K562 (cell line): ENCODE results near the gene NSMF. TPM values are rescaled to one million over a fixed set of nuclear protein-coding genes. Genes with fewer than 3 reads are reported as not detected.
A peak's percentile ranks its signal among the peaks of the same experiment; 100 is the strongest.

Source experiments
- BCOR ChIP-seq: fragments of 450-650 bp; IDR thresholded peaks from 2 replicates; pipeline ENCODE4 v1.6.1; 2016
- BMI1 ChIP-seq: fragments of 150-350 bp; IDR thresholded peaks from 2 replicates; pipeline ENCODE4 v1.6.1; 2014; ENCODE audit warnings: low read length
- CREB1 ChIP-seq, 2 experiments: sonication (generic) in 1 of 2; formaldehyde crosslinking in 1 of 2; IDR thresholded peaks; 2 replicates each; pipeline versions ENCODE4 v1.6.1 to v1.8.0; 2012 to 2022; ENCODE audit warnings: inconsistent platforms in 1 of 2, mild to moderate bottlenecking in 1 of 2, missing genetic modification reagents in 1 of 2, moderate library complexity in 1 of 2
- ETV6 ChIP-seq, 3 experiments: fragments of 150-350 bp in 1 of 3; sonication (generic) in 1 of 3; formaldehyde crosslinking in 1 of 3; IDR thresholded peaks; 2 replicates each; pipeline versions ENCODE4 v1.6.1 to v1.8.0; 2014 to 2022; ENCODE audit warnings: borderline replicate concordance in 2 of 3, low read depth in 2 of 3, antibody characterized with exemption in 1 of 3, low read length in 1 of 3, mild to moderate bottlenecking in 1 of 3, missing genetic modification reagents in 1 of 3
- HEY1 ChIP-seq: fragments of 250-450 bp; sonication (Bioruptor Pico); IDR thresholded peaks from 2 replicates; pipeline ENCODE4 v1.5.0; 2020; ENCODE audit warnings: mild to moderate bottlenecking, moderate library complexity, borderline replicate concordance
- PCBP1 ChIP-seq: fragments of 200-400 bp; formaldehyde crosslinking; IDR thresholded peaks from 2 replicates; pipeline ENCODE4 v1.6.1; 2018; ENCODE audit warnings: mild to moderate bottlenecking, low read depth, low read length; ENCODE audit not compliant: poor library complexity, severe bottlenecking
- PTRF ChIP-seq: fragments of 450-650 bp; IDR thresholded peaks from 2 replicates; pipeline ENCODE4 v1.6.1; 2016; ENCODE audit warnings: mild to moderate bottlenecking, missing genetic modification characterization, missing compliant biosample characterization
- RAD51 ChIP-seq: fragments of 450-650 bp; IDR thresholded peaks from 2 replicates; pipeline ENCODE4 v1.7.1; 2016; ENCODE audit warnings: low read depth, mild to moderate bottlenecking, borderline replicate concordance
- SIN3B ChIP-seq: fragments of 450-650 bp; IDR thresholded peaks from 2 replicates; pipeline ENCODE4 v1.6.1; 2017; ENCODE audit warnings: low read depth, mild to moderate bottlenecking, moderate library complexity
- TBP ChIP-seq: optimal IDR thresholded peaks from 2 replicates; pipeline ENCODE3; 2011; ENCODE audit warnings: low read depth, low read length, improper control_type of control experiment
- TCFL5 ChIP-seq: fragments of 250-450 bp; sonication (Bioruptor Pico); conservative IDR thresholded peaks from 2 replicates; pipeline ENCODE4 v1.6.1; 2021; ENCODE audit warnings: mild to moderate bottlenecking, moderate library complexity, matching md5 sums
- ZC3H4 ChIP-seq: sonication (generic); formaldehyde crosslinking; IDR thresholded peaks from 2 replicates; pipeline ENCODE4 v1.9.0; 2021; ENCODE audit warnings: missing genetic modification reagents, borderline replicate concordance
- ZNF408 ChIP-seq: fragments of 250-450 bp; sonication (Bioruptor Pico); IDR thresholded peaks from 2 replicates; pipeline ENCODE4 v1.4.0; 2020; ENCODE audit warnings: low read depth, mild to moderate bottlenecking, moderate library complexity
- polyA plus RNA-seq, 8 experiments: library from polyadenylated mRNA; depleted of rRNA in 4 of 8; stranded (reverse) in 5 of 8; unstranded in 3 of 8; fragments of >200 nt; fragmentation: Nextera tagmentation in 2 of 8; fragmentation: Illumina TruSeq in 1 of 8; extraction: Ambion mirVana in 2 of 8; extraction: Trizol in 1 of 8; gene quantifications; 2 replicates each; pipeline versions ENCODE4 v1.2.1 to v1.2.3, GENCODE V29; 2011 to 2014; ENCODE audit warnings: inconsistent platforms in 1 of 8, missing spikeins in 1 of 8
- total RNA-seq, 7 experiments: library from RNA; depleted of rRNA in 6 of 7; stranded (reverse); fragments of >200 nt in 6 of 7; fragmentation: Illumina TruSeq in 2 of 7; extraction: Trizol in 2 of 7; gene quantifications; 2 replicates each; pipeline versions ENCODE4 v1.2.1 to v1.2.3, GENCODE V29; 2011 to 2021; ENCODE audit warnings: low replicate concordance in 1 of 7
- TF ChIP-seq, protein P1 (sequence below): fragments of 200-800 bp; sonication (Bioruptor generic); IDR thresholded peaks from 2 replicates; pipeline ENCODE4 v1.6.1; 2017; ENCODE audit warnings: missing genetic modification characterization, missing compliant biosample characterization
- TF ChIP-seq, protein P2 (sequence below): fragments of 450-650 bp; formaldehyde crosslinking; IDR thresholded peaks from 2 replicates; pipeline ENCODE4 v1.4.0; 2020; ENCODE audit warnings: mild to moderate bottlenecking, moderate library complexity
- TF ChIP-seq, protein P3 (sequence below): fragments of 250-450 bp; sonication (Bioruptor Pico); IDR thresholded peaks from 2 replicates; pipeline ENCODE4 v1.8.0; 2022; ENCODE audit warnings: inconsistent platforms
- TF ChIP-seq, protein P4 (sequence below), 2 experiments: fragments of 450-650 bp in 1 of 2; sonication (generic) in 1 of 2; formaldehyde crosslinking in 1 of 2; IDR thresholded peaks in 1 of 2; conservative IDR thresholded peaks in 1 of 2; 2 replicates each; pipeline versions ENCODE4 v1.6.1 to v1.8.1; 2016 to 2023; ENCODE audit warnings: mild to moderate bottlenecking in 2 of 2, moderate library complexity in 2 of 2, inconsistent platforms in 1 of 2, missing genetic modification reagents in 1 of 2
- TF ChIP-seq, protein P5 (sequence below), 2 experiments: IDR thresholded peaks; 2 replicates each; pipeline ENCODE4 v1.6.1; 2011; ENCODE audit warnings: borderline replicate concordance in 1 of 2, control low read depth in 1 of 2, low read depth in 1 of 2, low read length in 1 of 2, mild to moderate bottlenecking in 1 of 2, mixed read lengths in 1 of 2, moderate library complexity in 1 of 2; ENCODE audit not compliant: insufficient read depth in 1 of 2, insufficient read length in 1 of 2, poor library complexity in 1 of 2, severe bottlenecking in 1 of 2; ENCODE audit errors: extremely low read depth in 1 of 2

The NSMF gene
- total and polyA plus RNA-seq, 9 of the 15 experiments (the other 6 are each of a cell fraction or from before 2014, with no cell fraction given): 0.20 to 82.7 (median 29.3) TPM

DNA sequence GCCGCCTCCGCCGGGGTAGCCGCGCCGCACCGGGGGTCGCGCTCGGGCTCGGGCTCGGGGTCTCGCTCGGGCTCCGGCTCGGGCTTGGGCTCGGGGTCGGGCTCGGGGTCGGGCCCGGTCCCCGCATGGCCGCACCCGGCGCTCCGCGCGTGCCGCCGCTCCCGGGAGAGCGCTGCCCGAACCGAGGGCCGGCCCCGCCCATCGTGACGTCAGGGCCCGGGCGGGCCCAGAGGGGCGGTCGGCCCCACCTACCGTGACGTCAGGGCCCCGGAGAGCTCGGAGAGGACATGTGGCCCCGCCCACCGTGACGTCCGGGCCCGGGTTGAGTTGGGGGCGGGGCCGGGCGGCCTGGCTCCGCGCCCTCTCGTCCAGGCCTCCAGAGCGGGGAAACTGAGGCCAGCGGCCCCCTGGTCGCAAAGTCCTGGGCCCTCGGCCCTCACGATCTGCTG is at the start of gene NSMF (continued):
- TF ChIP-seq, protein P1, sequence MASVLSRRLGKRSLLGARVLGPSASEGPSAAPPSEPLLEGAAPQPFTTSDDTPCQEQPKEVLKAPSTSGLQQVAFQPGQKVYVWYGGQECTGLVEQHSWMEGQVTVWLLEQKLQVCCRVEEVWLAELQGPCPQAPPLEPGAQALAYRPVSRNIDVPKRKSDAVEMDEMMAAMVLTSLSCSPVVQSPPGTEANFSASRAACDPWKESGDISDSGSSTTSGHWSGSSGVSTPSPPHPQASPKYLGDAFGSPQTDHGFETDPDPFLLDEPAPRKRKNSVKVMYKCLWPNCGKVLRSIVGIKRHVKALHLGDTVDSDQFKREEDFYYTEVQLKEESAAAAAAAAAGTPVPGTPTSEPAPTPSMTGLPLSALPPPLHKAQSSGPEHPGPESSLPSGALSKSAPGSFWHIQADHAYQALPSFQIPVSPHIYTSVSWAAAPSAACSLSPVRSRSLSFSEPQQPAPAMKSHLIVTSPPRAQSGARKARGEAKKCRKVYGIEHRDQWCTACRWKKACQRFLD (CRISPR knock-in tag): peak; percentile 54; the same call in 1 of the 2 replicates
- no peak for TF ChIP-seq HEY1 (CRISPR knock-in tag)
- no peak for TF ChIP-seq RAD51
- TF ChIP-seq, protein P2, sequence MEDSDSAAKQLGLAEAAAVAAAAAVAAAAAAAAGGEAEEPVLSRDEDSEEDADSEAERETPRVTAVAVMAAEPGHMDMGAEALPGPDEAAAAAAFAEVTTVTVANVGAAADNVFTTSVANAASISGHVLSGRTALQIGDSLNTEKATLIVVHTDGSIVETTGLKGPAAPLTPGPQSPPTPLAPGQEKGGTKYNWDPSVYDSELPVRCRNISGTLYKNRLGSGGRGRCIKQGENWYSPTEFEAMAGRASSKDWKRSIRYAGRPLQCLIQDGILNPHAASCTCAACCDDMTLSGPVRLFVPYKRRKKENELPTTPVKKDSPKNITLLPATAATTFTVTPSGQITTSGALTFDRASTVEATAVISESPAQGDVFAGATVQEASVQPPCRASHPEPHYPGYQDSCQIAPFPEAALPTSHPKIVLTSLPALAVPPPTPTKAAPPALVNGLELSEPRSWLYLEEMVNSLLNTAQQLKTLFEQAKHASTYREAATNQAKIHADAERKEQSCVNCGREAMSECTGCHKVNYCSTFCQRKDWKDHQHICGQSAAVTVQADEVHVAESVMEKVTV: no peak
- TF ChIP-seq, protein P3, sequence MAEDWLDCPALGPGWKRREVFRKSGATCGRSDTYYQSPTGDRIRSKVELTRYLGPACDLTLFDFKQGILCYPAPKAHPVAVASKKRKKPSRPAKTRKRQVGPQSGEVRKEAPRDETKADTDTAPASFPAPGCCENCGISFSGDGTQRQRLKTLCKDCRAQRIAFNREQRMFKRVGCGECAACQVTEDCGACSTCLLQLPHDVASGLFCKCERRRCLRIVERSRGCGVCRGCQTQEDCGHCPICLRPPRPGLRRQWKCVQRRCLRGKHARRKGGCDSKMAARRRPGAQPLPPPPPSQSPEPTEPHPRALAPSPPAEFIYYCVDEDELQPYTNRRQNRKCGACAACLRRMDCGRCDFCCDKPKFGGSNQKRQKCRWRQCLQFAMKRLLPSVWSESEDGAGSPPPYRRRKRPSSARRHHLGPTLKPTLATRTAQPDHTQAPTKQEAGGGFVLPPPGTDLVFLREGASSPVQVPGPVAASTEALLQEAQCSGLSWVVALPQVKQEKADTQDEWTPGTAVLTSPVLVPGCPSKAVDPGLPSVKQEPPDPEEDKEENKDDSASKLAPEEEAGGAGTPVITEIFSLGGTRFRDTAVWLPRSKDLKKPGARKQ (CRISPR knock-in tag): no peak
- TF ChIP-seq TBP: peak; percentile 64
- TF ChIP-seq, protein P4, sequence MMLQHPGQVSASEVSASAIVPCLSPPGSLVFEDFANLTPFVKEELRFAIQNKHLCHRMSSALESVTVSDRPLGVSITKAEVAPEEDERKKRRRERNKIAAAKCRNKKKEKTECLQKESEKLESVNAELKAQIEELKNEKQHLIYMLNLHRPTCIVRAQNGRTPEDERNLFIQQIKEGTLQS (IDR thresholded peaks at IDR 0.05): peak; percentile 47
- TF ChIP-seq, protein P4 (CRISPR knock-in tag; conservative IDR thresholded peaks at IDR 0.05): 0 out of 2 replicates have a peak, but pooled peaks have one; percentile 35
- no peak for TF ChIP-seq ETV6 (IDR thresholded peaks at IDR 0.05; ENCODE audit: borderline replicate concordance in 1 of 2, low read depth in 2 of 2, low read length in 1 of 2)
- no peak for TF ChIP-seq ETV6 (CRISPR knock-in tag; IDR thresholded peaks at IDR 0.05; ENCODE audit: borderline replicate concordance)
- peak; percentile 8 for TF ChIP-seq PCBP1
- peak; percentile 42; the same call in 1 of the 2 replicates for TF ChIP-seq SIN3B
- TF ChIP-seq TCFL5 (CRISPR knock-in tag): no peak
- TF ChIP-seq BMI1: no peak
- TF ChIP-seq, protein P5, sequence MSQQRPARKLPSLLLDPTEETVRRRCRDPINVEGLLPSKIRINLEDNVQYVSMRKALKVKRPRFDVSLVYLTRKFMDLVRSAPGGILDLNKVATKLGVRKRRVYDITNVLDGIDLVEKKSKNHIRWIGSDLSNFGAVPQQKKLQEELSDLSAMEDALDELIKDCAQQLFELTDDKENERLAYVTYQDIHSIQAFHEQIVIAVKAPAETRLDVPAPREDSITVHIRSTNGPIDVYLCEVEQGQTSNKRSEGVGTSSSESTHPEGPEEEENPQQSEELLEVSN (IDR thresholded peaks at IDR 0.05; ENCODE audit: borderline replicate concordance in 1 of 2, extremely low read depth in 1 of 2, insufficient read depth in 1 of 2, insufficient read length in 1 of 2, low read depth in 1 of 2, low read length in 1 of 2, poor library complexity in 1 of 2, severe bottlenecking in 1 of 2): peak; percentile 50 to 88
- peak; percentile 79 for TF ChIP-seq BCOR
- no peak for TF ChIP-seq PTRF (tag)
- TF ChIP-seq ZNF408 (CRISPR knock-in tag): no peak
- TF ChIP-seq ZC3H4 (CRISPR knock-in tag): no peak
- peak; percentile 79 for TF ChIP-seq CREB1 (IDR thresholded peaks at IDR 0.05)
- peak; percentile 92 for TF ChIP-seq CREB1 (CRISPR knock-in tag; IDR thresholded peaks at IDR 0.05)
